Raji (cell line): ENCODE results near the gene ABCA2.

Experiments
- POLR2A ChIP-seq: IDR thresholded peaks from 2 replicates; pipeline ENCODE4 v1.6.1; 2011; ENCODE audit warnings: low read depth, low read length, control low read depth; ENCODE audit not compliant: insufficient read depth

ABCA2 gene

GRCh38 chr9:137066096-137066861, 38.2 kb upstream of the ABCA2 start:
- no peak for TF ChIP-seq POLR2A

- no peak for TF ChIP-seq POLR2A
Observed at GRCh38 chr9:137065336-137065967, 37.4 kb upstream of the ABCA2 start.

- TF ChIP-seq POLR2A: no peak
Observed at GRCh38 chr9:137064880-137065164, 36.8 kb upstream of the ABCA2 start.

GRCh38 chr9:137064027-137064879, 36.2 kb upstream of the ABCA2 start:
- no peak for TF ChIP-seq POLR2A

GRCh38 chr9:137063311-137064026, 35.4 kb upstream of the ABCA2 start:
- no peak for TF ChIP-seq POLR2A

- no peak for TF ChIP-seq POLR2A
Observed at GRCh38 chr9:137062384-137062783, 34.3 kb upstream of the ABCA2 start.

GRCh38 chr9:137058521-137059234, 30.6 kb upstream of the ABCA2 start:
- no peak for TF ChIP-seq POLR2A

GRCh38 chr9:137057545-137057944, 29.5 kb upstream of the ABCA2 start:
- TF ChIP-seq POLR2A: no peak

- no peak for TF ChIP-seq POLR2A
Observed at GRCh38 chr9:137056739-137057415, 28.8 kb upstream of the ABCA2 start.

GRCh38 chr9:137055385-137056364, 27.6 kb upstream of the ABCA2 start:
- no peak for TF ChIP-seq POLR2A

- no peak for TF ChIP-seq POLR2A
Observed at GRCh38 chr9:137054932-137055384, 26.9 kb upstream of the ABCA2 start.

- no peak for TF ChIP-seq POLR2A
Observed at GRCh38 chr9:137053944-137054931, 26.2 kb upstream of the ABCA2 start, which contains the start of gene ENTPD2. Gene ENTPD2, minus strand, starts transcription at chr9:137054061. Its CDS starts 64 bp downstream, at chr9:137053997.
